Parathyroid adenoma (tissue), 2 donors: ENCODE measurements around the gene GRID1.

Source experiments
- H2AFZ ChIP-seq: fragments of 300-600 bp; sonication (generic); one replicate; pipeline ENCODE4 v1.7.0; 2017; ENCODE audit warnings: antibody characterized with exemption, mild to moderate bottlenecking
- H3K27ac ChIP-seq: fragments of 300-600 bp; sonication (generic); one replicate; pipeline ENCODE4 v1.7.0; 2017
- H3K27me3 ChIP-seq: fragments of 300-600 bp; sonication (generic); one replicate; pipeline ENCODE4 v1.7.0; 2017; ENCODE audit warnings: low read length; ENCODE audit not compliant: control insufficient read depth, insufficient read depth
- H3K36me3 ChIP-seq: fragments of 300-600 bp; sonication (generic); one replicate; pipeline ENCODE4 v1.7.0; 2017; ENCODE audit warnings: low read length; ENCODE audit not compliant: control insufficient read depth, insufficient read depth
- H3K4me1 ChIP-seq: fragments of 300-600 bp; sonication (generic); one replicate; pipeline ENCODE4 v1.7.0; 2017; ENCODE audit warnings: control low read depth
- H3K4me2 ChIP-seq: fragments of 300-600 bp; sonication (generic); one replicate; pipeline ENCODE4 v1.7.0; 2017; ENCODE audit warnings: low read length
- H3K4me3 ChIP-seq: fragments of 300-600 bp; sonication (generic); one replicate; pipeline ENCODE4 v1.7.0; 2017; ENCODE audit warnings: low read depth, low read length
- H3K79me2 ChIP-seq: fragments of 300-600 bp; sonication (generic); one replicate; pipeline ENCODE4 v1.7.0; 2017; ENCODE audit warnings: control low read depth
- H3K9ac ChIP-seq: fragments of 300-600 bp; sonication (generic); one replicate; pipeline ENCODE4 v1.7.0; 2017; ENCODE audit warnings: mild to moderate bottlenecking
- H3K9me3 ChIP-seq: fragments of 300-600 bp; sonication (generic); one replicate; pipeline ENCODE4 v1.7.0; 2017; ENCODE audit warnings: low read length; ENCODE audit not compliant: control insufficient read depth
- TF ChIP-seq, protein P1 (sequence below): fragments of 300-600 bp; sonication (generic); IDR thresholded peaks from one replicate; pipeline ENCODE4 v1.7.0; 2017; ENCODE audit warnings: antibody characterized with exemption, mild to moderate bottlenecking
- donor health status: primary hyperparathyroidism.

The GRID1 gene

GRCh38 chr10:86265895-86266259, 100.7 kb downstream of the GRID1 start:
- Histone ChIP-seq H3K9me3 (no peaks in the 10 kb centered on the region), H3K27ac (no peak overlapping the region), H3K4me3 (no peak overlapping the region), H3K4me2 (no peak overlapping the region), H3K9ac (no peak overlapping the region), H3K79me2 (no peaks in the 10 kb centered on the region), H3K27me3 (no peaks in the 10 kb centered on the region), H2AFZ (no peak overlapping the region), H3K4me1 (no peaks in the 10 kb centered on the region), H3K36me3 (no peaks in the 10 kb centered on the region)
- TF ChIP-seq, protein P1, sequence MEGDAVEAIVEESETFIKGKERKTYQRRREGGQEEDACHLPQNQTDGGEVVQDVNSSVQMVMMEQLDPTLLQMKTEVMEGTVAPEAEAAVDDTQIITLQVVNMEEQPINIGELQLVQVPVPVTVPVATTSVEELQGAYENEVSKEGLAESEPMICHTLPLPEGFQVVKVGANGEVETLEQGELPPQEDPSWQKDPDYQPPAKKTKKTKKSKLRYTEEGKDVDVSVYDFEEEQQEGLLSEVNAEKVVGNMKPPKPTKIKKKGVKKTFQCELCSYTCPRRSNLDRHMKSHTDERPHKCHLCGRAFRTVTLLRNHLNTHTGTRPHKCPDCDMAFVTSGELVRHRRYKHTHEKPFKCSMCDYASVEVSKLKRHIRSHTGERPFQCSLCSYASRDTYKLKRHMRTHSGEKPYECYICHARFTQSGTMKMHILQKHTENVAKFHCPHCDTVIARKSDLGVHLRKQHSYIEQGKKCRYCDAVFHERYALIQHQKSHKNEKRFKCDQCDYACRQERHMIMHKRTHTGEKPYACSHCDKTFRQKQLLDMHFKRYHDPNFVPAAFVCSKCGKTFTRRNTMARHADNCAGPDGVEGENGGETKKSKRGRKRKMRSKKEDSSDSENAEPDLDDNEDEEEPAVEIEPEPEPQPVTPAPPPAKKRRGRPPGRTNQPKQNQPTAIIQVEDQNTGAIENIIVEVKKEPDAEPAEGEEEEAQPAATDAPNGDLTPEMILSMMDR = no peak

DNA sequence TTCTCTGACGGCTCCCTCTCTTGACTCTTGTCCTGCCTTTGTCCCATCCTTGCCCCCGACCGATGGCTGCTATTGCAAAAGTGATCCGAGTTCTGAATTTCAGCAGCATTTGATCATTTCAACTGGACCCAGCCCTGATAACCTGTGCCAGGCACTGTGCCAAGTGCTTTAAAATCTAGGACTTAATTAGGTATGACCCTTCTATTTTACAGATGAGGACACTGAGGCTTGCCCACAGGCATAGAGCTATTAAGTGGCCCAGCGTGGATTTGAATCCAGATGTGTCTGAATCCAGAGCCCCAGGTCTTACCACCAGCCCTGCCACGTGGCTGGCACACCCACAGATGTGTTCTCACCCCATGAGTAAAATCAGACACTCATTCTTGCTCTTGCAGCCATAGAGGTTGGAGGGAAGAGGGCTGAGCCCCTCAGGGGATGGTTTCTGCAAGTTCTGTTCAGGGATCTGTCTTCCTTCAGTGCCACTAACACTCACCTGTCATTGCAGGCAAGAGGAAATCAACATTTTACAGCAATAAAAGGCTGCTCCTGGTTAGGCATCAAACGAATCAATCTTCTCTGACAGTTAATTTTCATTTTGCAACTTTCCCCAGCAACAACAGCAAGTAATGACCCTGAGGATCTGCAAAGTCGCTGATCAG, 101.2 kb downstream of the GRID1 start:
- H3K36me3 ChIP-seq = no peaks in the 10 kb centered on the region
- H3K27ac ChIP-seq = no peak overlapping the region
- no peak overlapping the region for H3K9ac ChIP-seq
- no peak overlapping the region for H3K4me3 ChIP-seq
- no peaks in the 10 kb centered on the region for H3K9me3 ChIP-seq
- TF ChIP-seq, protein P1 = no peak
- no peaks in the 10 kb centered on the region for H3K79me2 ChIP-seq
- H3K4me1 ChIP-seq = no peaks in the 10 kb centered on the region
- H2AFZ ChIP-seq = no peak overlapping the region
- no peaks in the 10 kb centered on the region for H3K27me3 ChIP-seq
- no peak overlapping the region for H3K4me2 ChIP-seq

DNA sequence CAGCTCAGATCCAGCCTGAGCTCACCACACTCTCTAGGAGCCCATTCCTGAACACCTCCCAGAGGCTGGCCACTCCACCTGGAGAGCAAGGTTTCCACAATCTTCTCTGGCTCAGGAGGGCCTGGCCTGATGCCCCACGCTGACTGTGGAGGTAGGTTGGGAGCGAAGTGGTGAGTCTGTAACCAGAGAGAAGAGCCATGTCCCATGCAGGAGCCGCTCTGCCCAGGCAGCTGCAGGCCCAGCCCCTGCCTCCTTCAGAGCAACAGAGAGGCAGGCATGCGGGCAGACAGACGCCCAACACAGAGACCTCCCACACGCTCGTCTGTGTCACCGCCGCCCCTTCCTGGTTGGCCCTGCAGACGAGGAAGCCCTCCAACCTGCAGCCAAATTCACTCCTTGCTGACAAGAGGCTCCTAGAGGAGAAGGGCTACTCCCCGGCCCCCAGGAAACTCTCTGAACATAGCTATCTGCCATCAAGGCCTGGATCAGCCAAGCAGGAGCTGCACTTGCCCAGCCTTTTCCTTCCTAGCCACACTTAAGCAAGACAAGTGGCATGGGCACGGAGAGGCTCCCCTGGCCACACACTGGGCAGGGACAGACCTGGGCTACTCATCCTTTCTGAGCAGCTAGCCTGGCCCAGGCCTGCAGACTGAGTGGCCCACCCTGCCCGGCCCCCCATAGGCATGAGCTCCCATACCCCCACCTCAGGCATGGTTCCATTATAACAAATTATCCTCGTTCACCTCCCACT, 101.9 kb downstream of the GRID1 start:
- no peak overlapping the region for H3K9ac ChIP-seq

DNA sequence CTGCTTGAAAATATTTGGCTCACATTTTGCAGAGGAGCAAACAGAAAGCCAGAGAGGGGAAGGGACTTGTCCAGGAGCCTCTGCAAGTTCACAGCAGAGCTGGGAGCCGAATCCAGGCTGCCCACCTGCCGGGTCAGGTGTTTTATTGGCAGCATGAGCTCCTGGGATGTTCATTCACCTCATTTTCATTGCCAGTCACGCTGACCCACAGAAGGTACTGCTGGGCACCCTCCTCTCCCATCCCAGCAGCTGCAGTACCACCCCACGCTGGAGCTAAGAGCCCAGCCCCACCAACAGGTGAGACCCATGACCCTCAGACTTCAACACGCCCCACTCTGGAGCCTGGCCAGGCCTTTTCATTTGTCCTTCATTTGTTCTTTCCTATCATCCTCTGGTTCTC, 102.7 kb downstream of the GRID1 start:
- TF ChIP-seq, protein P1 = no peak
- Histone ChIP-seq H3K4me3 (no peak overlapping the region), H3K36me3 (no peaks in the 10 kb centered on the region), H2AFZ (no peak overlapping the region), H3K27ac (no peak overlapping the region), H3K4me2 (no peak overlapping the region), H3K9ac (no peak overlapping the region), H3K9me3 (no peaks in the 10 kb centered on the region), H3K27me3 (no peaks in the 10 kb centered on the region), H3K79me2 (no peaks in the 10 kb centered on the region), H3K4me1 (no peaks in the 10 kb centered on the region)

More for the DNA sequence above, 101.9 kb downstream of the GRID1 start:
- no peak overlapping the region for H3K4me2 ChIP-seq
- no peaks in the 10 kb centered on the region for H3K79me2 ChIP-seq
- H2AFZ ChIP-seq = no peak overlapping the region
- H3K4me3 ChIP-seq = no peak overlapping the region
- no peaks in the 10 kb centered on the region for H3K27me3 ChIP-seq
- no peaks in the 10 kb centered on the region for H3K4me1 ChIP-seq
- H3K27ac ChIP-seq = no peak overlapping the region
- no peaks in the 10 kb centered on the region for H3K36me3 ChIP-seq
- H3K9me3 ChIP-seq = no peaks in the 10 kb centered on the region
- TF ChIP-seq, protein P1 = no peak
